Left renal cortex interstitium (tissue), 4 donors: Measurements from ENCODE around the gene CCNH. TPM values are rescaled to one million over a fixed set of nuclear protein-coding genes. Genes with fewer than 3 reads are reported as not detected.

ENCODE experiments used
- DNase-seq, 4 donors: peaks; one replicate each; pipeline ENCODE4 v3.0.0-alpha.2; 2013; ENCODE audit warnings: low read depth in 4 of 4, low spot score in 2 of 4, missing footprints in 1 of 4
- polyA plus RNA-seq, 4 donors: library from polyadenylated mRNA; unstranded; fragments of 120-200 nt; gene quantifications; one replicate each; pipeline ENCODE4 v1.2.1, GENCODE V29; 2013; ENCODE audit not compliant: insufficient read length in 4 of 4

CCNH gene
- polyA plus RNA-seq, 4 donors: 49.4 to 62.3 (median 52.6) TPM

DNA sequence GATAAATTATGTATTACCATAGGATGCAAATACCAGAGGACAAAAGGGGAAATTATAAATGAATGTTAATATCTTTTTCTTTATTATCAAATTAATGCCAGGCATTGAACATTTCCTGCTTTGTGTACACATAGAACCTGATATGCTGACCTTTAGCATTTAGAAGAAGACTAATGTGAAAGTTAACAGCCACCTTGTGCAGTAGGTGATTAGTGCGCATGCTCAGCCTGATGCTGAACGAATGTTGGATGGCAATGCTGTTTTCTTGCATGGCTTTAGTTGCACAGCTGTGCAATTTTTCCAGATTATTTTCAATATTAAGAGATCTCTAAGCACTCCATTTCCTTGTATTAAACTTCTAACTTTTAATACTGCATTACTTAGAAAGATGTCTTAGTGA is 45.5 kb downstream of the CCNH start:
- DNase-seq: no peak

DNA sequence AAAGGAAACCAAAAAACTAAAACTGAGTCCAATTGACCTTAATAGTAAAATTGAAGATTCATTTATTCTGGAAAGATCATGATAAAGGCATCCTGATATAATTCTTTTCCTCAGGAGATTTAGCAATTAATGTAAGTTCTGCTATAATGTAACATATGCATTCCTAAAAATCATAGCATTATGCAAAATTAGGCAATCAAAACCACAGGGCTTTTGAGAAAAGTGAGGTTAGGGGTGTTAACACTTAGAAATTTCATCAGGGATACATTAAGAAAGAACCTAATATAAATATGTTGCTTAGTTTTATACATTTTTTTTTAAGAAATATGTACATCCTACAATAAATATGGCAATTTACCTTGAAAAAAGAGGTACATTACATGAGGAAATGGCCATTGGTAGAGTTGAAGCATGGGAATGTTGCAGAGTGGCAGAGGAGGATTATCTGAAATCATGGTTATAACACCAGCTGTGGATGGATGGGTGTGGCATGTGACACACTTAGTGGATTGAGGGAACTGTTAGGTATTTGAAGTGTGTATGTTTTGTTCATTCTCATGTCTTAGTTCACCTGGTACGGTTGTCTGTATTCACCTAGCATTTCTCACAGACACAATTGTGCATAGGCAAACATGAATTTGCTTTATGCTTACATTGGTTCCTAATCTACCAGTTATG is 51.1 kb downstream of the CCNH start:
- DNase-seq: no peak

DNA sequence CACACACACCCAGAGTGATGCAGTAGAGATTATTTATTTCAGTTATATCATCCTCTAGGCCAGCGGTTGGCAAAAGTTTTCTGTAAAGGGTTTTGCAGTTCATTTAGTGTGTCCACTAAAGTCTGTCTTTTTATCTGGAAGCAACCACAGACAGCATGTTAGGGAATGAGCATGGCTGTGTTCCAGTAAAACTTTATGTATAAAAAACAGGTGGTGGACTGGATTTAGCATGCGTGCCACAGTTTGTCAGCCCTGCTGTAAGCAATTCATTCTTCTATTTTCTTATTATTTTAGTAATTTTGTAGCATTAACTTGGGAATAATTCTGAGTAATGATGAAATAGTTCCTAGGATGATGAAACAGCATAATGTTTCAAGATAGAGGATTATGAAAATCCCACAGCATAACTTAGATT is 51.7 kb downstream of the CCNH start:
- DNase-seq: no peak

DNA sequence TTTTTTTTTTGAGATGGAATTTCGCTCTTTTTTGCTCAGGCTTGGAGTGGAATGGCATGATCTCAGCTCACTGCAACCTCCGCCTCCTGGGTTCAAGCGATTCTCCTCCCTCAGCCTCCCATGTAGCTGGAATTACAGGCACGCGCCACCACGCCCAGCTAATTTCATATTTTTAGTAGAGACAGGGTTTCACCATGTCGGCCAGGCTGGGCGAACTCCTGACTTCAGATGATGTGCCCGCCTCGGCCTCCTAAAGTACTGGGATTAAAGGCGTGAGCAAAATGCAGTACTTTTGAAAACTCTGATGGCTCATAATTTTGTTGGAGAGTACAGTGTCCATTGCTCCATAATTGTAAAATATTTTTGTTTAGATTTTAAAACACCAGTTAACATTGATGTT is 52.6 kb downstream of the CCNH start:
- DNase-seq: no peak

- DNase-seq: no peak
Measured at GRCh38 chr5:87359106-87359505, 53.6 kb downstream of the CCNH start.

GRCh38 chr5:87354496-87354895 is 58.2 kb downstream of the CCNH start:
- DNase-seq: peak in 1 of 4 donors; percentile 3

DNA sequence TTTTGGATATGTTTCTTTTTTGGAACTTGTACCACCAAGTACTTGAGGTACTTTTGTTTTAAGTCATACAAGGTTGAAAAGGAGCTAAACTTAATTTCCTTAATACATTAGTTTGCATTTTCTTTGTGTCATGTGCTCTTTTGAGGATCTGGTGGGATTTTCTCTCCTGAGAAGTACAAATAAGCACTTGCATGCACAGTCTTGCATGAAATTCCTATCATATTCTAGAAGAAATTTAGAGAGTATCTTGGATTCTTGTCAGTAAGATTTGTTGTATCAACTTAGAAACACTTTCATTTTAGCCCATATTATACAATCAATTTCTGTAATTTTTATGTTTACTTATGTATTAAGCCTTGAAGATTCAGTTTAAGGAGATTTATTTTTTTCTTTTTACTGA is 64.9 kb downstream of the CCNH start:
- DNase-seq: no peak

DNA sequence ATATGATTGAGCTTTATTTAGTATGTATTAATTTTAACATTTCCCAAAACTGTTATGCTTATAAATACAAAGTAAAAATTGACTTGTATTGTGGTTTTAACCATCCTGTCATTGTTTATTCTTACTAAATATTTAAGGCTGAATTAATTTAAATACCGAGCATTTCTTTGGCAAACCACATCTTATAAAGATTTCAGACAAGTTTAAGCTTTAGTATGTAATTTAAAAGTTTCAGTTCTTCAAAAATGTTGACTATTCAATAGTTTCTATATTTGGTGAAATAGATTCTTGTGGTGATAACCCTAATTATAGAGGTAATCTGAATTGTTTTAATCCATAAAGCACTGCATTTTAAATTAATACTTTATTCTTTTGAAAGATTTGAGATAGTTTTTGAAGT is 65.5 kb downstream of the CCNH start:
- DNase-seq: no peak

Other genes with a start within 250 kb of the CCNH start
- 10 to 100 TPM; 45.3 to 54.2 (median 49.2) TPM for gene RASA1, start 145.0 kb downstream of the CCNH start, polyA plus RNA-seq